Smooth muscle cell (in vitro differentiated cells): ENCODE data around the gene ABHD6. TPM values are rescaled to one million over a fixed set of nuclear protein-coding genes. Genes with fewer than 3 reads are reported as not detected.

ENCODE experiments used
- DNase-seq: peaks from one replicate; lab custom pipeline; 2025; ENCODE audit not compliant: unreplicated experiment; lab: John Stamatoyannopoulos, UW
- H2AFZ ChIP-seq: fragments of 200-600 bp; sonication (generic); 2 replicates; pipeline ENCODE4 v1.6.0; 2016; ENCODE audit warnings: antibody characterized with exemption, low read depth, mild to moderate bottlenecking
- H3F3A ChIP-seq: fragments of 200-600 bp; sonication (generic); 2 replicates; pipeline ENCODE4 v1.6.0; 2017; ENCODE audit warnings: antibody characterized with exemption, low read depth
- H3K27ac ChIP-seq: fragments of 200-600 bp; sonication (generic); 2 replicates; pipeline ENCODE4 v1.5.1; 2016; ENCODE audit warnings: low read depth, mild to moderate bottlenecking
- H3K27me3 ChIP-seq: fragments of 200-600 bp; sonication (generic); 2 replicates; pipeline ENCODE4 v1.6.1; 2016; ENCODE audit warnings: low read depth, mild to moderate bottlenecking
- H3K36me3 ChIP-seq: fragments of 200-600 bp; sonication (generic); 2 replicates; pipeline ENCODE4 v1.5.1; 2016; ENCODE audit warnings: low read depth
- H3K4me1 ChIP-seq: fragments of 200-600 bp; sonication (generic); 2 replicates; pipeline ENCODE4 v1.5.1; 2016; ENCODE audit warnings: low read depth
- H3K4me2 ChIP-seq: fragments of 200-600 bp; sonication (generic); 2 replicates; pipeline ENCODE4 v1.6.0; 2016; ENCODE audit warnings: mild to moderate bottlenecking
- H3K4me3 ChIP-seq: fragments of 200-600 bp; sonication (generic); 2 replicates; pipeline ENCODE4 v1.5.1; 2016; ENCODE audit warnings: mild to moderate bottlenecking
- H3K79me2 ChIP-seq: fragments of 200-600 bp; sonication (generic); 2 replicates; pipeline ENCODE4 v1.6.0; 2016; ENCODE audit warnings: low read depth, mild to moderate bottlenecking
- H3K9ac ChIP-seq: fragments of 200-600 bp; sonication (generic); 2 replicates; pipeline ENCODE4 v1.6.0; 2016; ENCODE audit warnings: low read depth
- H3K9me3 ChIP-seq: fragments of 200-600 bp; sonication (generic); replicated peaks from 2 replicates; pipeline ENCODE4 v1.5.1; 2016; ENCODE audit warnings: low read depth
- H4K20me1 ChIP-seq: fragments of 200-600 bp; sonication (generic); 2 replicates; pipeline ENCODE4 v1.6.0; 2016; ENCODE audit warnings: low read depth
- WGBS: methylation state at CpG from one replicate; pipeline ENCODE4 v1.1.7; 2016; ENCODE audit warnings: low lambda C conversion rate; 5-methylcytosine and 5-hydroxymethylcytosine counted together
- polyA plus RNA-seq: library from polyadenylated mRNA; unstranded; fragments of >200 nt; fragmentation: Nextera tagmentation; extraction: Ambion mirVana; gene quantifications from 2 replicates; pipeline ENCODE4 v1.2.1, GENCODE V29; 2016
- total RNA-seq: library from RNA; depleted of rRNA; stranded (reverse); fragments of >200 nt; gene quantifications from 2 replicates; pipeline ENCODE4 v1.2.3, GENCODE V29; 2014
- TF ChIP-seq, protein P1 (sequence below): fragments of 200-600 bp; sonication (generic); IDR thresholded peaks from 2 replicates; pipeline ENCODE4 v1.5.1; 2017; ENCODE audit warnings: borderline replicate concordance, mild to moderate bottlenecking, antibody characterized with exemption; ENCODE audit not compliant: insufficient read depth, poor library complexity, severe bottlenecking

The ABHD6 gene
- total and polyA plus RNA-seq, 2 experiments from 2014 or later = 3.9 to 7.1 TPM

DNA sequence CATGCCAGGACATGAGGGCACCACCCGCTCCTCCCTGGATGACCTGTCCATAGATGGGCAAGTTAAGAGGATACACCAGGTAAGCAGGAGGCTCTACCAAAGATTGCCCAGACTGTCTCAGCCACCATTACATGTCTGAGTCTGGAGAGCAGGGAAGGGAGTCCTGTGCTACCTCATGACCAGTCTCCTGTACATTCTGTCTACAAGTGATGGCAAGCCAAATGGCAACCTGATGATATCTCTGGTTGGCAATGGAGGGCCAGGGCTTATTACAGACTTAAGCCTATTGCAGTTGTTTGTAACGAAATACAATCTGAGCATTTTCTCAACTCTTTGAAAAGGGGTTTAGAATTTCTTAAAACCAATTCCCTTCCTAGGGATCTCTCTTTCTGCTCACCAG is 31.8 kb downstream of the ABHD6 start:
- no peaks in the 10 kb centered on the region for H3K36me3 ChIP-seq
- H2AFZ ChIP-seq = no peak overlapping the region
- no peak overlapping the region for H3K4me3 ChIP-seq
- no peaks in the 10 kb centered on the region for H3K27me3 ChIP-seq
- H4K20me1 ChIP-seq = no peaks in the 10 kb centered on the region
- no peaks in the 10 kb centered on the region for H3K79me2 ChIP-seq
- no peaks in the 10 kb centered on the region for H3K4me1 ChIP-seq
- no peak for DNase-seq
- WGBS = 93% methylated on average over 2 of the region's 2 CpGs
- H3K4me2 ChIP-seq = no peak overlapping the region
- no peak overlapping the region for H3K9ac ChIP-seq
- no peak overlapping the region for H3K27ac ChIP-seq
- H3F3A ChIP-seq = no peaks in the 10 kb centered on the region
- no peaks in the 10 kb centered on the region for H3K9me3 ChIP-seq
- TF ChIP-seq, protein P1, sequence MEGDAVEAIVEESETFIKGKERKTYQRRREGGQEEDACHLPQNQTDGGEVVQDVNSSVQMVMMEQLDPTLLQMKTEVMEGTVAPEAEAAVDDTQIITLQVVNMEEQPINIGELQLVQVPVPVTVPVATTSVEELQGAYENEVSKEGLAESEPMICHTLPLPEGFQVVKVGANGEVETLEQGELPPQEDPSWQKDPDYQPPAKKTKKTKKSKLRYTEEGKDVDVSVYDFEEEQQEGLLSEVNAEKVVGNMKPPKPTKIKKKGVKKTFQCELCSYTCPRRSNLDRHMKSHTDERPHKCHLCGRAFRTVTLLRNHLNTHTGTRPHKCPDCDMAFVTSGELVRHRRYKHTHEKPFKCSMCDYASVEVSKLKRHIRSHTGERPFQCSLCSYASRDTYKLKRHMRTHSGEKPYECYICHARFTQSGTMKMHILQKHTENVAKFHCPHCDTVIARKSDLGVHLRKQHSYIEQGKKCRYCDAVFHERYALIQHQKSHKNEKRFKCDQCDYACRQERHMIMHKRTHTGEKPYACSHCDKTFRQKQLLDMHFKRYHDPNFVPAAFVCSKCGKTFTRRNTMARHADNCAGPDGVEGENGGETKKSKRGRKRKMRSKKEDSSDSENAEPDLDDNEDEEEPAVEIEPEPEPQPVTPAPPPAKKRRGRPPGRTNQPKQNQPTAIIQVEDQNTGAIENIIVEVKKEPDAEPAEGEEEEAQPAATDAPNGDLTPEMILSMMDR = no peak

DNA sequence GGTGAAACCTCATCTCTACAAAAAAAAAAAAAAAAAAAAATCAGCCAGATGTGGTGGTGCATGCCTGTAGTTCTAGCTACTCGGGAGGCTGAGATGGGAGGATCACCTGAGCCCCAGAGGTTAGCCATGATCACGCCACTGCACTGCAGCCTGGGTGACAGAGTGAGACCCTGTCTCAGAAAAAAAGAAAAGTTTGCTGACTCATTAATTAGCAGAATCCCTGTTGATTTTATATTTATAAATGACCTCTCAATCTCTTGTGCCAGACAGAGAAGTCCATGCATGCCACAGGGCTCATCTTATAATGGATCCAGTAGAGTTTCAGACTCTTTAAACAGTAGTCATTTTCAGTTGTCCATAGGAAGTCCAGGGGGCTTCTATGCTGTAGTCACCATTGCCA is 32.9 kb downstream of the ABHD6 start:
- H3K4me2 ChIP-seq = no peak overlapping the region
- 94% methylated on average over 2 of the region's 2 CpGs for WGBS
- H3F3A ChIP-seq = no peaks in the 10 kb centered on the region
- no peaks in the 10 kb centered on the region for H3K36me3 ChIP-seq
- no peak overlapping the region for H3K27ac ChIP-seq
- no peak overlapping the region for H3K4me3 ChIP-seq
- no peaks in the 10 kb centered on the region for H3K4me1 ChIP-seq
- no peak overlapping the region for H3K9ac ChIP-seq
- H3K9me3 ChIP-seq = no peaks in the 10 kb centered on the region
- no peaks in the 10 kb centered on the region for H4K20me1 ChIP-seq
- TF ChIP-seq, protein P1 = no peak
- H3K27me3 ChIP-seq = no peaks in the 10 kb centered on the region
- no peak overlapping the region for H2AFZ ChIP-seq
- no peak for DNase-seq
- no peaks in the 10 kb centered on the region for H3K79me2 ChIP-seq

DNA sequence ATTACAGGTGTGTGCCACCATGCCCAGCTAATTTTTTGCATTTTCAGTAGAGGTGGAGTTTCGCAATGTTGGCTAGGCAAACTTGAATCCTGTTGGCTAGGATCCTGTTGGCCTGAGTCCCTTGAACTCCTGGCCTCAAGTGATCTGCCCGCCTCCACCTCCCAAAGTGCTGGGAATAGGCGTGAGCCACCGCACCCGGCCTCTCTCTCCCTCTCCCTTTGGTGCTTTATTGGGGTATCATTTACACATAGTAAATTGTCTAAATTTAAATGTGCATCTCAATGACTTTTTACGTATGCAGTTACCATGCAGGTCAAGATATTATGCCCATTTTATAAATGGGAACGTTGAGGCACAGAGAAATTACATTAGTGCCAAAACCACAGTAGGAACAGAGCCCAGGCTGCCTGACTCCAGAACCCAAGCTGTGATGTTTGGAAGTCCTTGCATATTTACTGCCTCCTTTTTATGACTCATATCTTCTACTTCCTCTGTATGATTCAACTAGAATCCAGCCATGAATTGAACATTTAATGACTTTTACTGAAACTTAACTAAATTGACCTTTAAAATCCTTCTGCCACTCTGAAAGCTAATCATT is 34.4 kb downstream of the ABHD6 start:
- peak overlapping the region; percentile 66 for H2AFZ ChIP-seq

More for the DNA sequence above, 34.4 kb downstream of the ABHD6 start:
- no peaks in the 10 kb centered on the region for H3K36me3 ChIP-seq
- H3K9me3 ChIP-seq = no peaks in the 10 kb centered on the region
- no peak overlapping the region for H3K4me3 ChIP-seq
- WGBS = 94% methylated on average over 7 of the region's 7 CpGs
- peak overlapping the region; percentile 86 for H3K27ac ChIP-seq
- DNase-seq = no peak
- no peaks in the 10 kb centered on the region for H3F3A ChIP-seq
- no peaks in the 10 kb centered on the region for H4K20me1 ChIP-seq
- H3K4me2 ChIP-seq = peak overlapping the region; percentile 71
- H3K79me2 ChIP-seq = no peaks in the 10 kb centered on the region
- H3K9ac ChIP-seq = peak overlapping the region; percentile 50
- H3K27me3 ChIP-seq = no peaks in the 10 kb centered on the region
- TF ChIP-seq, protein P1 = no peak
- H3K4me1 ChIP-seq = no peaks in the 10 kb centered on the region
